Left cardiac atrium (tissue), 4 donors: ENCODE data around the gene SENP5. TPM values are rescaled to one million over a fixed set of nuclear protein-coding genes. Genes with fewer than 3 reads are reported as not detected.

Experiments
- ATAC-seq, 2 donors: fragments of 200-7000 bp; cut with Tn5 transposase; one replicate each; pipeline ENCODE4 v1.9.1; 2020; ENCODE audit warnings: mild to moderate bottlenecking in 2 of 2, moderate library complexity in 2 of 2
- DNase-seq: peaks from one replicate; pipeline ENCODE4 v3.0.0-alpha.2; 2020
- intact Hi-C, 2 donors: fragments of 100-400 bp; cut with DNase I; formaldehyde crosslinking; loops; one replicate each; pipeline versions ENCODE4 v1.14.1 to v1.15.1; 2022 to 2023
- total RNA-seq, 2 donors: library from RNA; stranded (reverse); fragmentation: NEBNext Ultra II Directional; extraction: Animal tissue kit (Norgen Biotek cat#: 25700); gene quantifications; one replicate each; pipeline ENCODE4 v1.2.1, GENCODE V29; 2021
- donor health status: DM: no; HTN: yes; CAD: no.
- donor health status: DM: no; HTN: yes; CAD: no; lungs with severe emphysema.
- donor health status: DM: yes; HTN: yes; CAD: no.
- donor health status: Dilated cardiomyopathy.

The SENP5 gene
- total RNA-seq, 2 donors from 2014 or later = 17.5 to 26.9 TPM

- no peak for DNase-seq
- intact Hi-C loops = no loop called here
- no peak for ATAC-seq
Observed at GRCh38 chr3:196962930-196963630, 95.4 kb downstream of the SENP5 start.

GRCh38 chr3:196963631-196963953 lies 95.9 kb downstream of the SENP5 start:
- DNase-seq (no peak), ATAC-seq (no peak)
- intact Hi-C loops = no loop called here

GRCh38 chr3:196965112-196965803 lies 97.5 kb downstream of the SENP5 start:
- intact Hi-C loops = no loop called here
- no peak for ATAC-seq
- DNase-seq = no peak

- ATAC-seq (no peak), DNase-seq (no peak)
- intact Hi-C loops = no loop called here
Observed at GRCh38 chr3:196965804-196966173, 98.1 kb downstream of the SENP5 start.

GRCh38 chr3:196966526-196967401 lies 99.0 kb downstream of the SENP5 start:
- ATAC-seq = no peak
- DNase-seq = no peak
- intact Hi-C loops = no loop called here

GRCh38 chr3:196967412-196968232 lies 99.9 kb downstream of the SENP5 start:
- intact Hi-C loops = no loop called here
- DNase-seq (no peak), ATAC-seq (no peak)

- intact Hi-C loops = no loop called here
- peak; percentile 84 to 89 for ATAC-seq
- peak; percentile 53 for DNase-seq
Observed at GRCh38 chr3:196968233-196969133, 100.8 kb downstream of the SENP5 start, which contains the start of gene PIGZ. PIGZ (minus strand) TSS chr3:196968833; CDS start chr3:196952031, 16,802 bp downstream.

- intact Hi-C loops = no loop called here
- DNase-seq (no peak), ATAC-seq (peak; percentile 22 to 45)
Observed at GRCh38 chr3:196969134-196969659, 101.5 kb downstream of the SENP5 start.

- intact Hi-C loops = loop anchor here (5.0 to 10.0 kb wide), 3 partner anchors 133 to 363 kb away; no protein-coding TSS in a partner anchor
- DNase-seq (peak; percentile 70), ATAC-seq (peak; percentile 86 to 89)
Observed at GRCh38 chr3:196969660-196970546, 102.2 kb downstream of the SENP5 start.

GRCh38 chr3:196970547-196971093 lies 102.9 kb downstream of the SENP5 start:
- DNase-seq (no peak), ATAC-seq (no peak)
- intact Hi-C loops = loop anchor here (5.0 to 10.0 kb wide), 3 partner anchors 133 to 363 kb away; no protein-coding TSS in a partner anchor

GRCh38 chr3:196971094-196971698 lies 103.5 kb downstream of the SENP5 start:
- intact Hi-C loops = loop anchor here (5.0 to 10.0 kb wide), 3 partner anchors 134 to 364 kb away; no protein-coding TSS in a partner anchor
- DNase-seq = no peak
- ATAC-seq = no peak

- intact Hi-C loops = loop anchor here (5.0 to 10.0 kb wide), 3 partner anchors 137 to 367 kb away; no protein-coding TSS in a partner anchor
- no peak for ATAC-seq
- no peak for DNase-seq
Observed at GRCh38 chr3:196974661-196975060, 106.9 kb downstream of the SENP5 start.

GRCh38 chr3:196975349-196975748 lies 107.6 kb downstream of the SENP5 start:
- intact Hi-C loops = loop anchor here in 1 of 2 donors (10.0 kb wide), 1 partner anchor 141 kb away; no protein-coding TSS in a partner anchor
- no peak for ATAC-seq
- no peak for DNase-seq

GRCh38 chr3:196976941-196977340 lies 109.2 kb downstream of the SENP5 start:
- intact Hi-C loops = loop anchor here in 1 of 2 donors (10.0 kb wide), 1 partner anchor 142 kb away; no protein-coding TSS in a partner anchor
- ATAC-seq (no peak), DNase-seq (no peak)

- DNase-seq = no peak
- peak; percentile 46 to 69 for ATAC-seq
Observed at GRCh38 chr3:196979545-196979944, 111.8 kb downstream of the SENP5 start.

GRCh38 chr3:196981657-196982056 lies 113.9 kb downstream of the SENP5 start:
- intact Hi-C loops = no loop called here
- no peak for DNase-seq
- no peak for ATAC-seq

More at GRCh38 chr3:196979545-196979944, 111.8 kb downstream of the SENP5 start:
- intact Hi-C loops = loop anchor here in 1 of 2 donors (2.0 to 10.0 kb wide), 2 partner anchors 145 to 207 kb away; no protein-coding TSS in a partner anchor
